Measurements from ENCODE around the gene POLE. TPM values are rescaled to one million over a fixed set of nuclear protein-coding genes. Genes with fewer than 3 reads are reported as not detected.

The POLE gene
- total RNA-seq, 2 donors from 2014 or later = 111 to 131 TPM

- Mint-ChIP-seq H3K9me3 (no peaks in the 10 kb centered on the region), H3K27ac (no peak overlapping the region), H3K36me3 (ENCODE audit: insufficient read depth in 2 of 2) (peaks cover 11 to 13% of the 10 kb centered on the region in 2 donors), H3K27me3 (ENCODE audit: low read depth) (peaks cover 15% of the 10 kb centered on the region), H3K4me3 (no peak overlapping the region), H3K4me1 (ENCODE audit: low read depth) (peaks cover 7% of the 10 kb centered on the region)
- ATAC-seq (replicated peaks in 1 of 2) = no peak
- no peak for DNase-seq
Measured at GRCh38 chr12:132621657-132622435, 65.3 kb downstream of the POLE start.

- Mint-ChIP-seq H3K27ac (no peak overlapping the region), H3K36me3 (ENCODE audit: insufficient read depth in 2 of 2) (peaks cover 14 to 17% of the 10 kb centered on the region in 2 donors), H3K4me3 (no peak overlapping the region), H3K9me3 (peaks cover 0 to 2% of the 10 kb centered on the region in 2 donors), H3K4me1 (ENCODE audit: low read depth) (peaks cover 7% of the 10 kb centered on the region), H3K27me3 (ENCODE audit: low read depth) (peaks cover 22% of the 10 kb centered on the region)
- no peak for DNase-seq
- ATAC-seq (replicated peaks in 1 of 2) = no peak
Measured at GRCh38 chr12:132620899-132621656, 66.1 kb downstream of the POLE start.

GRCh38 chr12:132620113-132620898, 66.8 kb downstream of the POLE start:
- peaks cover 14% of the 10 kb centered on the region in 2 donors for H3K36me3 Mint-ChIP-seq (ENCODE audit: insufficient read depth in 2 of 2)
- H3K9me3 Mint-ChIP-seq = peaks cover 0 to 2% of the 10 kb centered on the region in 2 donors
- H3K27ac Mint-ChIP-seq = no peak overlapping the region
- DNase-seq (no peak), ATAC-seq (replicated peaks in 1 of 2) (no peak)
- peaks cover 30% of the 10 kb centered on the region for H3K27me3 Mint-ChIP-seq (ENCODE audit: low read depth)
- peaks cover 7% of the 10 kb centered on the region for H3K4me1 Mint-ChIP-seq (ENCODE audit: low read depth)
- no peak overlapping the region for H3K4me3 Mint-ChIP-seq

GRCh38 chr12:132619386-132620112, 67.6 kb downstream of the POLE start:
- Mint-ChIP-seq H3K27me3 (ENCODE audit: low read depth) (peaks cover 36% of the 10 kb centered on the region), H3K27ac (no peak overlapping the region), H3K4me3 (no peak overlapping the region), H3K36me3 (ENCODE audit: insufficient read depth in 2 of 2) (peaks cover 11% of the 10 kb centered on the region in 2 donors), H3K9me3 (peaks cover 0 to 2% of the 10 kb centered on the region in 2 donors), H3K4me1 (ENCODE audit: low read depth) (peaks cover 12% of the 10 kb centered on the region)
- DNase-seq (no peak), ATAC-seq (replicated peaks in 1 of 2) (no peak)

- H3K4me1 Mint-ChIP-seq (ENCODE audit: low read depth) = peaks cover 12% of the 10 kb centered on the region
- ATAC-seq (replicated peaks in 1 of 2) (no peak), DNase-seq (no peak)
- peaks cover 36% of the 10 kb centered on the region for H3K27me3 Mint-ChIP-seq (ENCODE audit: low read depth)
- H3K36me3 Mint-ChIP-seq (ENCODE audit: insufficient read depth in 2 of 2) = peaks cover 11% of the 10 kb centered on the region in 2 donors
- no peak overlapping the region for H3K27ac Mint-ChIP-seq
- no peak overlapping the region for H3K4me3 Mint-ChIP-seq
- peaks cover 0 to 2% of the 10 kb centered on the region in 2 donors for H3K9me3 Mint-ChIP-seq
Measured at GRCh38 chr12:132619071-132619385, 68.1 kb downstream of the POLE start.

GRCh38 chr12:132618683-132619043, 68.5 kb downstream of the POLE start, which contains the start of gene P2RX2:
Gene P2RX2, plus strand, starts transcription at chr12:132618776. Its CDS starts 41 bp downstream, at chr12:132618817.
- peaks cover 36% of the 10 kb centered on the region for H3K27me3 Mint-ChIP-seq (ENCODE audit: low read depth)
- H3K36me3 Mint-ChIP-seq (ENCODE audit: insufficient read depth in 2 of 2) = peaks cover 11% of the 10 kb centered on the region in 2 donors
- H3K4me3 Mint-ChIP-seq = peak within 1 kb of the TSS; percentile 55 to 63
- peaks cover 0 to 2% of the 10 kb centered on the region in 2 donors for H3K9me3 Mint-ChIP-seq
- DNase-seq (no peak), ATAC-seq (replicated peaks in 1 of 2) (peak in 1 of 2 donors; percentile 5)
- peak within 1 kb of the TSS; percentile 78 for H3K27ac Mint-ChIP-seq
- peaks cover 12% of the 10 kb centered on the region for H3K4me1 Mint-ChIP-seq (ENCODE audit: low read depth)

- ATAC-seq (replicated peaks in 1 of 2) = no peak
Measured at GRCh38 chr12:132617822-132618682, 69.1 kb downstream of the POLE start.

GRCh38 chr12:132617135-132617701, 69.9 kb downstream of the POLE start:
- Mint-ChIP-seq H3K27me3 (ENCODE audit: low read depth) (peaks cover 36% of the 10 kb centered on the region), H3K36me3 (ENCODE audit: insufficient read depth in 2 of 2) (peaks cover 11% of the 10 kb centered on the region in 2 donors), H3K9me3 (peaks cover 0 to 2% of the 10 kb centered on the region in 2 donors), H3K27ac (peak overlapping the region; percentile 47), H3K4me1 (ENCODE audit: low read depth) (peaks cover 5% of the 10 kb centered on the region), H3K4me3 (peak overlapping the region in 1 of 2 donors; percentile 18)
- no peak for ATAC-seq (replicated peaks in 1 of 2)
- DNase-seq = no peak

More at GRCh38 chr12:132617822-132618682, 69.1 kb downstream of the POLE start:
- Mint-ChIP-seq H3K27ac (peak overlapping the region; percentile 78), H3K27me3 (ENCODE audit: low read depth) (peaks cover 36% of the 10 kb centered on the region), H3K9me3 (peaks cover 0 to 2% of the 10 kb centered on the region in 2 donors), H3K4me1 (ENCODE audit: low read depth) (peaks cover 12% of the 10 kb centered on the region), H3K36me3 (ENCODE audit: insufficient read depth in 2 of 2) (peaks cover 11% of the 10 kb centered on the region in 2 donors), H3K4me3 (peak overlapping the region; percentile 55 to 63)
- no peak for DNase-seq

GRCh38 chr12:132615579-132616038, 71.5 kb downstream of the POLE start:
- H3K4me1 Mint-ChIP-seq (ENCODE audit: low read depth) = peaks cover 8% of the 10 kb centered on the region
- peaks cover 16% of the 10 kb centered on the region in 2 donors for H3K36me3 Mint-ChIP-seq (ENCODE audit: insufficient read depth in 2 of 2)
- peaks cover 0 to 6% of the 10 kb centered on the region in 2 donors for H3K9me3 Mint-ChIP-seq
- H3K4me3 Mint-ChIP-seq = no peak overlapping the region
- ATAC-seq (replicated peaks in 1 of 2) = peak in 1 of 2 donors; percentile 4
- H3K27me3 Mint-ChIP-seq (ENCODE audit: low read depth) = peaks cover 49% of the 10 kb centered on the region
- DNase-seq = no peak
- H3K27ac Mint-ChIP-seq = no peak overlapping the region

GRCh38 chr12:132614861-132615578, 72.1 kb downstream of the POLE start:
- Mint-ChIP-seq H3K4me3 (no peak overlapping the region), H3K27ac (no peak overlapping the region), H3K36me3 (ENCODE audit: insufficient read depth in 2 of 2) (peaks cover 16% of the 10 kb centered on the region in 2 donors), H3K4me1 (ENCODE audit: low read depth) (peaks cover 13% of the 10 kb centered on the region), H3K9me3 (peaks cover 0 to 6% of the 10 kb centered on the region in 2 donors), H3K27me3 (ENCODE audit: low read depth) (peaks cover 55% of the 10 kb centered on the region)
- ATAC-seq (replicated peaks in 1 of 2) (peak; percentile 76 to 86), DNase-seq (peak; percentile 78 to 83)

GRCh38 chr12:132614029-132614428, 73.1 kb downstream of the POLE start:
- ATAC-seq (replicated peaks in 1 of 2) (no peak), DNase-seq (no peak)
- H3K4me3 Mint-ChIP-seq = no peak overlapping the region
- H3K9me3 Mint-ChIP-seq = peaks cover 0 to 6% of the 10 kb centered on the region in 2 donors
- no peak overlapping the region for H3K27ac Mint-ChIP-seq
- H3K27me3 Mint-ChIP-seq (ENCODE audit: low read depth) = peaks cover 61% of the 10 kb centered on the region
- H3K36me3 Mint-ChIP-seq (ENCODE audit: insufficient read depth in 2 of 2) = peaks cover 16% of the 10 kb centered on the region in 2 donors
- H3K4me1 Mint-ChIP-seq (ENCODE audit: low read depth) = peaks cover 13% of the 10 kb centered on the region
